Upper lobe of left lung (tissue), 4 donors: Measurements from ENCODE around the gene RCBTB2.

Source experiments
- CTCF ChIP-seq, 6 experiments: fragments of 450-650 bp in 4 of 6; fragments of 200-600 bp in 2 of 6; sonication (generic) in 2 of 6; IDR thresholded peaks; one replicate each; pipeline ENCODE4 v1.5.1; 2016 to 2019; ENCODE audit warnings: antibody characterized with exemption in 6 of 6
- POLR2A ChIP-seq, 4 donors: fragments of 450-650 bp; IDR thresholded peaks; one replicate each; pipeline ENCODE4 v1.5.1; 2016 to 2017; ENCODE audit warnings: antibody characterized with exemption in 4 of 4, mild to moderate bottlenecking in 2 of 4

GRCh38 chr13:48564056-48564455 lies 31.2 kb upstream of the RCBTB2 start:
- TF ChIP-seq CTCF (IDR thresholded peaks at IDR 0.05) (no peak), POLR2A (IDR thresholded peaks at IDR 0.05) (no peak)
